Vein endothelial cell (primary cell): ENCODE data around the gene C15orf61. TPM values are rescaled to one million over a fixed set of nuclear protein-coding genes. Genes with fewer than 3 reads are reported as not detected.

Experiments
- total RNA-seq: library from RNA; depleted of rRNA; stranded (reverse); fragments of >200 nt; gene quantifications from 2 replicates; pipeline ENCODE4 v1.2.3, GENCODE V29; 2012

C15orf61 gene
- total RNA-seq, result 2.6 and 3.3 TPM in 2 replicates

GRCh38 chr15:67521029-67521782, at the start of gene C15orf61:
C15orf61 (plus strand) TSS chr15:67521131; CDS start chr15:67521249, 118 bp downstream.

GRCh38 chr15:67542420-67543347, 21.8 kb downstream of the C15orf61 start, which contains the start of gene MAP2K5:
MAP2K5 (plus strand) TSS chr15:67542703; CDS start chr15:67543336, 633 bp downstream.

Other genes with a start within 250 kb of the C15orf61 start
- gene MAP2K5, start 21.6 kb downstream of the C15orf61 start, total RNA-seq, result 5.2 and 7.8 TPM in 2 replicates